OCI-LY7 (cell line): ENCODE measurements around the gene PCDHGA4. TPM values are rescaled to one million over a fixed set of nuclear protein-coding genes. Genes with fewer than 3 reads are reported as not detected.
A peak's percentile ranks its signal among the peaks of the same experiment; 100 is the strongest.

Experiments
- BruUV-seq: library from RNA; stranded (reverse); fragments of 400-500 nt; replicated peaks from 2 replicates; lab custom pipeline; 2021; lab: Mats Ljungman, UMichigan
- CTCF ChIA-PET: fragments of 300-600 bp; sonication (Branson Sonifier 250); formaldehyde crosslinking; loops from one replicate; lab custom pipeline; 2022; ENCODE audit warnings: antibody characterized with exemption; ENCODE audit not compliant: unreplicated experiment; lab: Charles Lee
- POLR2A ChIA-PET: fragments of 300-600 bp; sonication (Branson Sonifier 250); formaldehyde crosslinking; loops from one replicate; lab custom pipeline; 2022; ENCODE audit warnings: antibody characterized with exemption; lab: Charles Lee
- DNase-seq: peaks from one replicate; pipeline ENCODE4 v3.0.0-alpha.2; 2015; ENCODE audit warnings: low spot score
- H2AFZ ChIP-seq: fragments of 200-600 bp; sonication (generic), shearing (Covaris generic); 2 replicates; pipeline ENCODE4 v1.6.1; 2014; ENCODE audit warnings: mild to moderate bottlenecking, antibody characterized with exemption, low read length, moderate library complexity
- H3K27ac ChIP-seq: fragments of 200-600 bp; sonication (generic); 2 replicates; pipeline ENCODE4 v1.5.1; 2014; ENCODE audit warnings: mixed run types, low read depth, mild to moderate bottlenecking, moderate library complexity, low read length, inconsistent platforms; ENCODE audit not compliant: poor library complexity, severe bottlenecking
- H3K36me3 ChIP-seq: fragments of 200-600 bp; sonication (generic); 2 replicates; pipeline ENCODE4 v1.6.1; 2014; ENCODE audit warnings: mild to moderate bottlenecking, antibody characterized with exemption, low read length, moderate library complexity, mixed read lengths; ENCODE audit not compliant: insufficient read depth
- H3K4me1 ChIP-seq: fragments of 200-600 bp; sonication (generic); 2 replicates; pipeline ENCODE4 v1.5.1; 2014; ENCODE audit warnings: mild to moderate bottlenecking, low read length; ENCODE audit not compliant: insufficient read depth, poor library complexity, severe bottlenecking
- H3K4me2 ChIP-seq: fragments of 200-600 bp; sonication (generic); 2 replicates; pipeline ENCODE4 v1.6.1; 2014; ENCODE audit warnings: mild to moderate bottlenecking, low read length
- H3K4me3 ChIP-seq: fragments of 200-600 bp; sonication (generic); 2 replicates; pipeline ENCODE4 v1.5.1; 2014; ENCODE audit warnings: mild to moderate bottlenecking, low read depth, low read length; ENCODE audit not compliant: poor library complexity, severe bottlenecking
- H3K79me2 ChIP-seq: fragments of 200-600 bp; sonication (generic); 2 replicates; pipeline ENCODE4 v1.6.1; 2016; ENCODE audit warnings: low read depth, mild to moderate bottlenecking, low read length, moderate library complexity, mixed read lengths; ENCODE audit not compliant: insufficient read depth
- H3K9me2 ChIP-seq: fragments of 200-600 bp; sonication (generic); 2 replicates; pipeline ENCODE4 v1.6.1; 2016; ENCODE audit warnings: mild to moderate bottlenecking, low read length, mixed read lengths; ENCODE audit not compliant: insufficient read depth
- H3K9me3 ChIP-seq: fragments of 200-600 bp; sonication (generic); 2 replicates; pipeline ENCODE4 v1.6.1; 2014; ENCODE audit warnings: mild to moderate bottlenecking, mixed run types, low read length, mixed read lengths
- H4K20me1 ChIP-seq: fragments of 200-600 bp; sonication (generic); 2 replicates; pipeline ENCODE4 v1.6.1; 2014; ENCODE audit warnings: mild to moderate bottlenecking, antibody characterized with exemption, low read length, moderate library complexity, mixed read lengths; ENCODE audit not compliant: insufficient read depth
- EZH2phosphoT487 ChIP-seq: fragments of 200-600 bp; sonication (generic); IDR thresholded peaks from 2 replicates; pipeline ENCODE4 v1.6.1; 2018; ENCODE audit warnings: low read depth, borderline replicate concordance, mild to moderate bottlenecking, mixed run types, antibody characterized with exemption, low read length, moderate library complexity, mixed read lengths
- intact Hi-C: fragments of 100-400 bp; cut with micrococcal nuclease; formaldehyde crosslinking; loops from one replicate; pipeline ENCODE4 v1.10.0; 2022; ENCODE audit not compliant: unreplicated experiment
- total RNA-seq, 2 experiments: library from RNA; depleted of rRNA in 1 of 2; stranded (reverse); fragments of >200 nt in 1 of 2; shearing (Covaris generic) in 1 of 2; gene quantifications; 2 replicates each; pipeline ENCODE4 v1.2.3, GENCODE V29; 2014 to 2022
- TF ChIP-seq, protein P1 (sequence below): fragments of 200-600 bp; sonication (generic); conservative IDR thresholded peaks from 2 replicates; pipeline ENCODE4 v1.5.1; 2014; ENCODE audit warnings: mild to moderate bottlenecking, antibody characterized with exemption, low read length, moderate library complexity, mixed read lengths

Gene PCDHGA4
- total RNA-seq, 2 experiments from 2014 or later = 1.9 to 3.5 TPM

DNA sequence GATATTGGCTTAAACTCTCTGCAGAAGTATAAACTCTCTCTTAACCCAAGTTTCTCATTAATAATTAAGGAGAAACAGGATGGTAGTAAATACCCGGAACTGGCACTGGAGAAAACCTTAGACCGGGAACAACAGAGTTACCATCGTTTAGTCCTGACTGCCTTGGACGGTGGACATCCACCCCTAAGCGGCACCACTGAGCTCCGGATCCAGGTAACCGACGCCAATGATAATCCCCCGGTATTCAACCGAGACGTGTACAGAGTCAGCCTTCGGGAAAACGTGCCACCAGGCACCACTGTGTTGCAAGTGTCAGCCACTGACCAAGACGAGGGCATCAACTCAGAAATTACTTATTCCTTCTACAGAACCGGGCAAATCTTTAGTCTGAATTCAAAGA lies 43.8 kb downstream of the PCDHGA4 start:
- Histone ChIP-seq H3K79me2 (no peaks in the 10 kb centered on the region), H4K20me1 (no peaks in the 10 kb centered on the region), H3K9me3 (no peaks in the 10 kb centered on the region), H3K9me2 (no peaks in the 10 kb centered on the region), H3K4me2 (no peak overlapping the region), H3K27ac (no peak overlapping the region), H3K4me3 (no peak overlapping the region), H3K36me3 (no peaks in the 10 kb centered on the region), H2AFZ (no peak overlapping the region), H3K4me1 (no peaks in the 10 kb centered on the region)
- BruUV-seq = TSS peak; percentile 39
- ChIA-PET CTCF (interaction anchor here (1.2 kb wide), 1 partner anchor 165 kb away, joined by 4 read pairs; no protein-coding TSS in a partner anchor), POLR2A (interaction anchor here (2.3 kb wide), 1 partner anchor 159 kb away, joined by 6 read pairs; no protein-coding TSS in a partner anchor)
- DNase-seq = no peak
- intact Hi-C loops = no loop called here
- no peak for TF ChIP-seq EZH2phosphoT487
- TF ChIP-seq, protein P1, sequence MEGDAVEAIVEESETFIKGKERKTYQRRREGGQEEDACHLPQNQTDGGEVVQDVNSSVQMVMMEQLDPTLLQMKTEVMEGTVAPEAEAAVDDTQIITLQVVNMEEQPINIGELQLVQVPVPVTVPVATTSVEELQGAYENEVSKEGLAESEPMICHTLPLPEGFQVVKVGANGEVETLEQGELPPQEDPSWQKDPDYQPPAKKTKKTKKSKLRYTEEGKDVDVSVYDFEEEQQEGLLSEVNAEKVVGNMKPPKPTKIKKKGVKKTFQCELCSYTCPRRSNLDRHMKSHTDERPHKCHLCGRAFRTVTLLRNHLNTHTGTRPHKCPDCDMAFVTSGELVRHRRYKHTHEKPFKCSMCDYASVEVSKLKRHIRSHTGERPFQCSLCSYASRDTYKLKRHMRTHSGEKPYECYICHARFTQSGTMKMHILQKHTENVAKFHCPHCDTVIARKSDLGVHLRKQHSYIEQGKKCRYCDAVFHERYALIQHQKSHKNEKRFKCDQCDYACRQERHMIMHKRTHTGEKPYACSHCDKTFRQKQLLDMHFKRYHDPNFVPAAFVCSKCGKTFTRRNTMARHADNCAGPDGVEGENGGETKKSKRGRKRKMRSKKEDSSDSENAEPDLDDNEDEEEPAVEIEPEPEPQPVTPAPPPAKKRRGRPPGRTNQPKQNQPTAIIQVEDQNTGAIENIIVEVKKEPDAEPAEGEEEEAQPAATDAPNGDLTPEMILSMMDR = no peak

DNA sequence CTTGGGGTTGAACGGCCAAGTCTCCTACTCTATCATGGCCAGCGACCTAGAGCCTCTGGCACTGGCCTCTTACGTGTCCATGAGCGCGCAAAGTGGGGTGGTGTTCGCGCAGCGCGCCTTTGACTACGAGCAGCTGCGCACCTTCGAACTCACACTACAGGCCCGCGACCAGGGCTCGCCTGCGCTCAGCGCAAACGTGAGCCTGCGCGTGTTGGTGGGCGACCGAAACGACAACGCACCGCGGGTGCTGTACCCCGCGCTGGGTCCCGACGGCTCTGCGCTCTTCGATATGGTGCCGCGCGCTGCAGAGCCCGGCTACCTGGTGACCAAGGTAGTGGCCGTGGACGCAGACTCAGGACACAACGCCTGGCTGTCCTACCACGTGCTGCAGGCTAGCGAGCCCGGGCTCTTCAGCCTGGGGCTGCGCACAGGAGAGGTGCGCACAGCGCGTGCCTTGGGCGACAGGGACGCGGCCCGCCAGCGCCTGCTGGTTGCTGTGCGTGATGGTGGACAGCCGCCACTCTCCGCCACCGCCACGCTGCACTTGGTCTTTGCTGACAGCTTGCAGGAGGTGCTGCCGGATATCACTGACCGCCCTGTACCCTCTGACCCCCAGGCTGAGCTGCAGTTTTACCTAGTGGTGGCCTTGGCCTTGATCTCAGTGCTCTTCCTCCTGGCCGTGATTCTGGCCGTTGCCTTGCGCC lies 44.9 kb downstream of the PCDHGA4 start:
- H3K36me3 ChIP-seq = no peaks in the 10 kb centered on the region
- no peaks in the 10 kb centered on the region for H3K9me2 ChIP-seq
- TF ChIP-seq, protein P1 = no peak
- TF ChIP-seq EZH2phosphoT487 = no peak
- no peak overlapping the region for H2AFZ ChIP-seq
- intact Hi-C loops = no loop called here
- no peaks in the 10 kb centered on the region for H4K20me1 ChIP-seq
- no peaks in the 10 kb centered on the region for H3K4me1 ChIP-seq
- ChIA-PET POLR2A (no interaction called here), CTCF (interaction anchor here (0.5 kb wide), 1 partner anchor 98 kb away, joined by 3 read pairs; no protein-coding TSS in a partner anchor)
- no peak overlapping the region for H3K4me3 ChIP-seq
- H3K79me2 ChIP-seq = no peaks in the 10 kb centered on the region
- no peak for DNase-seq
- H3K27ac ChIP-seq = no peak overlapping the region
- H3K4me2 ChIP-seq = no peak overlapping the region
- H3K9me3 ChIP-seq = no peaks in the 10 kb centered on the region
- BruUV-seq = no TSS peak
